ENCODE measurements around the gene CDH13. TPM values are rescaled to one million over a fixed set of nuclear protein-coding genes. Genes with fewer than 3 reads are reported as not detected.

CDH13 gene
- polyA plus RNA-seq, 2 of the 4 experiments (the other 2 are of a cell fraction) = not detected

DNA sequence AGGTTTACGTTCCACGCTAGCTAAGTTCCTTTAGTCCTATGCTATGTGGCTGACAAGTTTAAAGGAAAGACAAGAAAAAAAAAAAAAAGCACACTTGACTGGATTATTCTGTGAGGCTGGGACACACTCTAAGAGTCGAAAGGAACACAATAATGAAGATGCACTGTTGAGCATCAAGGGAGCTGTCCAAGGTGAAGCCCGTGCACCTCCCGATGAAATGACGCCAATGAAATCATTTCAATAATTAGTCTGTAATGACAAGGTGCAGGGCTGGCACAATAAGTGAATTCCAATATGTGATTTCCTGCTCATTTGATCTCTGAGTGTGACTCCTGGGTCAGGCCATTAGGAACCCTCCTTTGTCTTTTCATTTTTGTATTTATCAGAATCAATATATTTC is 232.9 kb downstream of the CDH13 start (continued):
- TF ChIP-seq, protein P1, sequence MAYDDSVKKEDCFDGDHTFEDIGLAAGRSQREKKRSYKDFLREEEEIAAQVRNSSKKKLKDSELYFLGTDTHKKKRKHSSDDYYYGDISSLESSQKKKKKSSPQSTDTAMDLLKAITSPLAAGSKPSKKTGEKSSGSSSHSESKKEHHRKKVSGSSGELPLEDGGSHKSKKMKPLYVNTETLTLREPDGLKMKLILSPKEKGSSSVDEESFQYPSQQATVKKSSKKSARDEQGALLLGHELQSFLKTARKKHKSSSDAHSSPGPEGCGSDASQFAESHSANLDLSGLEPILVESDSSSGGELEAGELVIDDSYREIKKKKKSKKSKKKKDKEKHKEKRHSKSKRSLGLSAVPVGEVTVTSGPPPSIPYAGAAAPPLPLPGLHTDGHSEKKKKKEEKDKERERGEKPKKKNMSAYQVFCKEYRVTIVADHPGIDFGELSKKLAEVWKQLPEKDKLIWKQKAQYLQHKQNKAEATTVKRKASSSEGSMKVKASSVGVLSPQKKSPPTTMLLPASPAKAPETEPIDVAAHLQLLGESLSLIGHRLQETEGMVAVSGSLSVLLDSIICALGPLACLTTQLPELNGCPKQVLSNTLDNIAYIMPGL (CRISPR knock-in tag; IDR thresholded peaks at IDR 0.05; ENCODE audit: borderline replicate concordance) = no peak
- TF ChIP-seq FOSB (CRISPR knock-in tag; IDR thresholded peaks at IDR 0.05) = no peak
- no peak for TF ChIP-seq SREBF2 (IDR thresholded peaks at IDR 0.05)
- TF ChIP-seq, protein P2, sequence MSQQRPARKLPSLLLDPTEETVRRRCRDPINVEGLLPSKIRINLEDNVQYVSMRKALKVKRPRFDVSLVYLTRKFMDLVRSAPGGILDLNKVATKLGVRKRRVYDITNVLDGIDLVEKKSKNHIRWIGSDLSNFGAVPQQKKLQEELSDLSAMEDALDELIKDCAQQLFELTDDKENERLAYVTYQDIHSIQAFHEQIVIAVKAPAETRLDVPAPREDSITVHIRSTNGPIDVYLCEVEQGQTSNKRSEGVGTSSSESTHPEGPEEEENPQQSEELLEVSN (IDR thresholded peaks at IDR 0.05; ENCODE audit: borderline replicate concordance, low read depth) = no peak

DNA sequence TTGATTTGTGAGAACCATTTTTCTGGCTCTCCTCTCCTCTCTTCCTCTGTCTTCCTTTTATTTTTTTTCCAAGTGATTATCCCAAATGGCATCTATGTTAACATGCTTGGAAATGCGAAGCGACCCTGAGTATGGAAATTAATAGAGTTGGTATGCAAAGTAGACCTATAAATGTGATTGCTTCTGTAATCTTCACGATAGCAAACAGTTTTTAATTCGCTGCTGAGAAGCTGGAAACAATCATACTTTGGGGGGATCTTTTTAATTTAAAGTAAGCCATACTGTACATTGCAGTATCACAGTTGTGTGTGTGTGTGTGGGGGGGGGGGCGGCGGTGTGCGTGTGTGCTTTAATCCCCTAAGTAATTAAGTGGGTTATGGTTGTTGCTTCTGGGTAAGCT is 233.3 kb downstream of the CDH13 start:
- DNase-seq (ENCODE audit: low read depth in 1 of 2, low spot score in 1 of 2) = no peak
- no peak for ATAC-seq
- H3K4me2 ChIP-seq = no peak overlapping the region
- WGBS (ENCODE audit: missing lambda C conversion rate) = 33% methylated on average over 7 of the region's 7 CpGs
- ChIA-PET POLR2A (no interaction called here), CTCF (no interaction called here)
- TF ChIP-seq, protein P3, sequence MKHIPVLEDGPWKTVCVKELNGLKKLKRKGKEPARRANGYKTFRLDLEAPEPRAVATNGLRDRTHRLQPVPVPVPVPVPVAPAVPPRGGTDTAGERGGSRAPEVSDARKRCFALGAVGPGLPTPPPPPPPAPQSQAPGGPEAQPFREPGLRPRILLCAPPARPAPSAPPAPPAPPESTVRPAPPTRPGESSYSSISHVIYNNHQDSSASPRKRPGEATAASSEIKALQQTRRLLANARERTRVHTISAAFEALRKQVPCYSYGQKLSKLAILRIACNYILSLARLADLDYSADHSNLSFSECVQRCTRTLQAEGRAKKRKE (CRISPR knock-in tag; IDR thresholded peaks at IDR 0.05; ENCODE audit: low read depth) = no peak
- TF ChIP-seq, protein P4, sequence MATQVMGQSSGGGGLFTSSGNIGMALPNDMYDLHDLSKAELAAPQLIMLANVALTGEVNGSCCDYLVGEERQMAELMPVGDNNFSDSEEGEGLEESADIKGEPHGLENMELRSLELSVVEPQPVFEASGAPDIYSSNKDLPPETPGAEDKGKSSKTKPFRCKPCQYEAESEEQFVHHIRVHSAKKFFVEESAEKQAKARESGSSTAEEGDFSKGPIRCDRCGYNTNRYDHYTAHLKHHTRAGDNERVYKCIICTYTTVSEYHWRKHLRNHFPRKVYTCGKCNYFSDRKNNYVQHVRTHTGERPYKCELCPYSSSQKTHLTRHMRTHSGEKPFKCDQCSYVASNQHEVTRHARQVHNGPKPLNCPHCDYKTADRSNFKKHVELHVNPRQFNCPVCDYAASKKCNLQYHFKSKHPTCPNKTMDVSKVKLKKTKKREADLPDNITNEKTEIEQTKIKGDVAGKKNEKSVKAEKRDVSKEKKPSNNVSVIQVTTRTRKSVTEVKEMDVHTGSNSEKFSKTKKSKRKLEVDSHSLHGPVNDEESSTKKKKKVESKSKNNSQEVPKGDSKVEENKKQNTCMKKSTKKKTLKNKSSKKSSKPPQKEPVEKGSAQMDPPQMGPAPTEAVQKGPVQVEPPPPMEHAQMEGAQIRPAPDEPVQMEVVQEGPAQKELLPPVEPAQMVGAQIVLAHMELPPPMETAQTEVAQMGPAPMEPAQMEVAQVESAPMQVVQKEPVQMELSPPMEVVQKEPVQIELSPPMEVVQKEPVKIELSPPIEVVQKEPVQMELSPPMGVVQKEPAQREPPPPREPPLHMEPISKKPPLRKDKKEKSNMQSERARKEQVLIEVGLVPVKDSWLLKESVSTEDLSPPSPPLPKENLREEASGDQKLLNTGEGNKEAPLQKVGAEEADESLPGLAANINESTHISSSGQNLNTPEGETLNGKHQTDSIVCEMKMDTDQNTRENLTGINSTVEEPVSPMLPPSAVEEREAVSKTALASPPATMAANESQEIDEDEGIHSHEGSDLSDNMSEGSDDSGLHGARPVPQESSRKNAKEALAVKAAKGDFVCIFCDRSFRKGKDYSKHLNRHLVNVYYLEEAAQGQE (IDR thresholded peaks at IDR 0.05) = no peak
- no peak for TF ChIP-seq RAD21 (conservative IDR thresholded peaks at IDR 0.05 in 1 of 2, IDR thresholded peaks at IDR 0.05 in 1 of 2)
- no peak for TF ChIP-seq ESRRA (IDR thresholded peaks at IDR 0.05; ENCODE audit: borderline replicate concordance, low read length)
- TF ChIP-seq FOSL2 (IDR thresholded peaks at IDR 0.05) = no peak
- no peak for TF ChIP-seq FOSL2 (CRISPR knock-in tag; IDR thresholded peaks at IDR 0.05)
- TF ChIP-seq, protein P5, sequence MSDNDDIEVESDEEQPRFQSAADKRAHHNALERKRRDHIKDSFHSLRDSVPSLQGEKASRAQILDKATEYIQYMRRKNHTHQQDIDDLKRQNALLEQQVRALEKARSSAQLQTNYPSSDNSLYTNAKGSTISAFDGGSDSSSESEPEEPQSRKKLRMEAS (IDR thresholded peaks at IDR 0.05) = no peak
- TF ChIP-seq, protein P6, sequence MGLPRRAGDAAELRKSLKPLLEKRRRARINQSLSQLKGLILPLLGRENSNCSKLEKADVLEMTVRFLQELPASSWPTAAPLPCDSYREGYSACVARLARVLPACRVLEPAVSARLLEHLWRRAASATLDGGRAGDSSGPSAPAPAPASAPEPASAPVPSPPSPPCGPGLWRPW (IDR thresholded peaks at IDR 0.05) = no peak
- TF ChIP-seq NFE2L2 (conservative IDR thresholded peaks at IDR 0.05; ENCODE audit: low read length) = no peak
- TF ChIP-seq ZNF302 (CRISPR knock-in tag; IDR thresholded peaks at IDR 0.05) = no peak
- H3K4me3 ChIP-seq = no peak overlapping the region
- H3K9me3 ChIP-seq = no peaks in the 10 kb centered on the region
- no peak overlapping the region for H3K27ac ChIP-seq
- H3K4me1 ChIP-seq = no peaks in the 10 kb centered on the region
- no peak for FAIRE-seq

DNA sequence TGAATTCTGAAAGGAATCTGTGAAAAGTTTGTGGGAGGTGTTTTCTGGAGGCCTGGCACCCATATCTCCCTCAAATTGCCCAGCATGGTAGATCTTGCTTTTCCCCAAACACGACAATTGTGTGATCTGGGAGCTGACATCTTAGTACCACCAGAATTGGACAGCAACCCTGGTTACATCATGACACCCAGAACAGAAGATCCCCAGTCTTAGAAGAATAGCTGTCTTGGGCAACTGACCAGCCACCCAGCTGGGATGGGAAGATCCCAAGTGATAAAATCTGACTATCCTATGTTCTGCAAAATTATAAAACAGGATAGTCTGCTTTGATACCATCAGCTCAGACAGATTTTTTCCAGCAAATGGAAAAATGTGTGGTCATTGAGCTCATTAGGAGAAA is 235.3 kb downstream of the CDH13 start:
- POLR2A ChIA-PET = no interaction called here
- Histone ChIP-seq H3K4me1 (no peaks in the 10 kb centered on the region), H3K4me2 (no peak overlapping the region), H3K27ac (no peak overlapping the region), H3K4me3 (no peak overlapping the region), H3K9me3 (no peaks in the 10 kb centered on the region)
- FAIRE-seq (no peak), ATAC-seq (no peak), DNase-seq (ENCODE audit: low read depth in 1 of 2, low spot score in 1 of 2) (no peak)
- WGBS (ENCODE audit: missing lambda C conversion rate) = 13% methylated on average over 1 of the region's 1 CpG
- CTCF ChIA-PET = no interaction called here
- TF ChIP-seq, protein P2 (IDR thresholded peaks at IDR 0.05; ENCODE audit: borderline replicate concordance, low read depth) = no peak
- TF ChIP-seq, protein P3 (CRISPR knock-in tag; IDR thresholded peaks at IDR 0.05; ENCODE audit: low read depth) = no peak
- TF ChIP-seq SMC3 (IDR thresholded peaks at IDR 0.05) (no peak), MAZ (IDR thresholded peaks at IDR 0.05; ENCODE audit: borderline replicate concordance, low read depth, low read length) (no peak), FOSB (CRISPR knock-in tag; IDR thresholded peaks at IDR 0.05) (no peak), ZNF302 (CRISPR knock-in tag; IDR thresholded peaks at IDR 0.05) (no peak), KDM5A (IDR thresholded peaks at IDR 0.05) (no peak), EHMT2 (IDR thresholded peaks at IDR 0.05; ENCODE audit: low read depth) (no peak), KDM1A (IDR thresholded peaks at IDR 0.05; ENCODE audit: low read depth) (no peak), HOXB5 (CRISPR knock-in tag; IDR thresholded peaks at IDR 0.05) (no peak), RCOR1 (IDR thresholded peaks at IDR 0.05; ENCODE audit: low read depth, low read length) (no peak)
- TF ChIP-seq, protein P5 (IDR thresholded peaks at IDR 0.05) = no peak
